Gastroesophageal sphincter (tissue), 4 donors: ENCODE results near the gene PTPRU. TPM values are rescaled to one million over a fixed set of nuclear protein-coding genes. Genes with fewer than 3 reads are reported as not detected.

Source experiments
- ATAC-seq: fragments of 150-250 bp; one replicate; pipeline ENCODE4 v1.9.1; 2016; ENCODE audit warnings: mild to moderate bottlenecking, moderate library complexity
- H3K27ac ChIP-seq, 4 donors: fragments of 200-600 bp; sonication (generic) in 3 of 4; 1 replicate in 3 of 4; 2 replicates in 1 of 4; pipeline ENCODE4 v1.5.1; 2016 to 2019
- H3K27me3 ChIP-seq: fragments of 200-600 bp; sonication (generic); one replicate; pipeline ENCODE4 v1.5.1; 2019
- H3K36me3 ChIP-seq, 2 donors: fragments of 200-600 bp; sonication (generic); one replicate each; pipeline ENCODE4 v1.5.1; 2019; ENCODE audit warnings: control low read depth in 1 of 2
- H3K4me1 ChIP-seq, 3 donors: fragments of 200-600 bp; sonication (generic); 1 replicate in 2 of 3; 2 replicates in 1 of 3; pipeline ENCODE4 v1.5.1; 2016 to 2019; ENCODE audit warnings: control low read depth in 2 of 3
- H3K4me3 ChIP-seq, 2 donors: fragments of 200-600 bp; sonication (generic); one replicate each; pipeline ENCODE4 v1.5.1; 2019; ENCODE audit warnings: mild to moderate bottlenecking in 1 of 2, moderate library complexity in 1 of 2
- H3K9me3 ChIP-seq, 3 donors: fragments of 200-600 bp; sonication (generic); one replicate each; pipeline ENCODE4 v1.5.1; 2017 to 2019; ENCODE audit warnings: control low read depth in 2 of 3
- EP300 ChIP-seq: sonication (generic); formaldehyde crosslinking; IDR thresholded peaks from one replicate; pipeline ENCODE4 v1.6.1; 2017; ENCODE audit warnings: antibody characterized with exemption, mild to moderate bottlenecking
- POLR2A ChIP-seq, 2 donors: fragments of 450-650 bp; IDR thresholded peaks; one replicate each; pipeline ENCODE4 v1.6.1; 2017; ENCODE audit warnings: antibody characterized with exemption in 2 of 2, mild to moderate bottlenecking in 2 of 2, moderate library complexity in 1 of 2
- POLR2AphosphoS5 ChIP-seq: sonication (generic); formaldehyde crosslinking; IDR thresholded peaks from one replicate; pipeline ENCODE4 v1.6.1; 2017; ENCODE audit warnings: antibody characterized with exemption
- WGBS, 2 donors: methylation state at CpG; one replicate each; pipeline ENCODE4 v1.1.5; 2018; ENCODE audit warnings: low coverage in 1 of 2; 5-methylcytosine and 5-hydroxymethylcytosine counted together
- total RNA-seq, 4 donors: library from RNA; depleted of rRNA; stranded (reverse); fragments of >200 nt; gene quantifications; one replicate each; pipeline ENCODE4 v1.1.0, GENCODE V29; 2016
- TF ChIP-seq, protein P1 (sequence below), 4 experiments: fragments of 200-600 bp in 2 of 4; fragments of 450-650 bp in 2 of 4; sonication (generic) in 1 of 4; IDR thresholded peaks; one replicate each; pipeline ENCODE4 v1.5.1; 2017 to 2019; ENCODE audit warnings: antibody characterized with exemption in 4 of 4, mild to moderate bottlenecking in 2 of 4, moderate library complexity in 2 of 4

PTPRU gene
- total RNA-seq, 4 donors from 2014 or later, result 11.1 to 30.5 (median 23.7) TPM

DNA sequence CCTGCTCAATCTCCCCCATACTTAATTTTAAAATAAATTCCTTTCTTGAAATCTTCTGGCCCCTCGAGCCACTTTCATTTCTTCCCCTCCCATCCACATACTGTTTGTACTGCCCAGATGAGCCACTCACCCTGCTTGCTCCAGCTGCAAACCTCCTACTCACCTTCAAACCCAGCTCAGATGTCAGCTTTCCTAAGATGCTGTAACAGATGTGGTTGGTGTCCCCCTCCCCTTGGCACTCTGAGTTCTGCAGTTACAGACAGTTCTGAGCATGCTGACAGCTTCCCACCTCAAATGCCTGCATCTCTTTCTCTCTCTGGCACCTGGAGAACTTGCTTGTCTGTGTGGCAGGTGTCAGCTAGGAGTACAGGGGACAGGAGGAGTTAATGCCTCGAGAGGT lies 106.7 kb downstream of the PTPRU start:
- Histone ChIP-seq H3K27me3 (peaks cover 64% of the 10 kb centered on the region), H3K27ac (no peak overlapping the region), H3K4me3 (no peak overlapping the region), H3K4me1 (no peaks in the 10 kb centered on the region), H3K9me3 (no peaks in the 10 kb centered on the region), H3K36me3 (no peaks in the 10 kb centered on the region)
- no peak for ATAC-seq
- WGBS, 2 donors, result 38 to 63% methylated on average over 1 to 2 of the region's 2 CpGs
- TF ChIP-seq EP300 (no peak), POLR2A (IDR thresholded peaks at IDR 0.05) (no peak), POLR2AphosphoS5 (no peak)
- TF ChIP-seq, protein P1, sequence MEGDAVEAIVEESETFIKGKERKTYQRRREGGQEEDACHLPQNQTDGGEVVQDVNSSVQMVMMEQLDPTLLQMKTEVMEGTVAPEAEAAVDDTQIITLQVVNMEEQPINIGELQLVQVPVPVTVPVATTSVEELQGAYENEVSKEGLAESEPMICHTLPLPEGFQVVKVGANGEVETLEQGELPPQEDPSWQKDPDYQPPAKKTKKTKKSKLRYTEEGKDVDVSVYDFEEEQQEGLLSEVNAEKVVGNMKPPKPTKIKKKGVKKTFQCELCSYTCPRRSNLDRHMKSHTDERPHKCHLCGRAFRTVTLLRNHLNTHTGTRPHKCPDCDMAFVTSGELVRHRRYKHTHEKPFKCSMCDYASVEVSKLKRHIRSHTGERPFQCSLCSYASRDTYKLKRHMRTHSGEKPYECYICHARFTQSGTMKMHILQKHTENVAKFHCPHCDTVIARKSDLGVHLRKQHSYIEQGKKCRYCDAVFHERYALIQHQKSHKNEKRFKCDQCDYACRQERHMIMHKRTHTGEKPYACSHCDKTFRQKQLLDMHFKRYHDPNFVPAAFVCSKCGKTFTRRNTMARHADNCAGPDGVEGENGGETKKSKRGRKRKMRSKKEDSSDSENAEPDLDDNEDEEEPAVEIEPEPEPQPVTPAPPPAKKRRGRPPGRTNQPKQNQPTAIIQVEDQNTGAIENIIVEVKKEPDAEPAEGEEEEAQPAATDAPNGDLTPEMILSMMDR (IDR thresholded peaks at IDR 0.05), result no peak

DNA sequence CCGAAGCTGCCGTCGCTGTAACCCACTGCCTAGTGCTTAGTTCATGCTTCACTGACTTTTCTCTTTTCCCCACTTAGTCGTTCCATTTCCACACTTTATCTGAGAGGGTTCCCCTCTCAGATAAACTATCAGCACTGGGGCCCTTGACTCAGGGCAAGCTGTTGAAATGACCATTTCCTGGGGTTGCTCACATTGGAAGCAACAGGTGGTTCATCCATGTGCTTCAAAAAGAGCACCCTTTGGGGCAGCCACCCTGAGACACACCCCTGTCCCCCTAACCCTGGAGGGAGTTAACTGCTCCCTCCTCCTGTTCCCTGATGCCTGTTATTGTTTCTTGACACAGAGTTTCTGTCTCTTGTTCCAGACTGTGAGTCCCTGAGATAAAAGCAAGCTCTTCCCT lies 107.2 kb downstream of the PTPRU start:
- H3K27ac ChIP-seq, result no peak overlapping the region
- no peaks in the 10 kb centered on the region for H3K4me1 ChIP-seq
- TF ChIP-seq POLR2AphosphoS5 (no peak), EP300 (no peak), POLR2A (IDR thresholded peaks at IDR 0.05) (no peak)
- TF ChIP-seq, protein P1 (IDR thresholded peaks at IDR 0.05), result no peak
- H3K27me3 ChIP-seq, result peaks cover 64% of the 10 kb centered on the region
- no peak overlapping the region for H3K4me3 ChIP-seq
- H3K9me3 ChIP-seq, result no peaks in the 10 kb centered on the region
- ATAC-seq, result no peak
- WGBS, 2 donors, result 79% methylated on average over 4 of the region's 4 CpGs; no CpG with 5 or more reads in 1 of the 2 donors
- H3K36me3 ChIP-seq, result no peaks in the 10 kb centered on the region

DNA sequence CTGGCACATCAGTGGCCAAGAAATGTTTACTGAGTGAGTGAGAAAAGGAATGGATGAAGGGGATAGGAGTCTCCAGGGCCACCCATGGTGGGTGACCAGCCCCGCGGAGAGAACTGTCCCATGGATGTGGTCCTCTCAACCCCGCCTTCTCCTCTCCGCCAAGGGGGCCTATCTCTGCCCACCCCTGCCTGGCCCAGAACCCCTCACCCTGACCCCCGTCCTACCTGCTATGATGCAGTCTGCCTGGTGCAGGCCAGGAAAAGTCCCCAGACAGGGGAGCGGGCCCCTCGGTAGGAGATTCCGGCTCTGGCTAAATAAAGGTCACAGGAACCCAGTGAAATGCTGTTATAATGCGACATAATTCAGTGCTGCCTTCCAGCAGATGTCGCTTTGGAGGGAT lies 107.6 kb downstream of the PTPRU start:
- H3K36me3 ChIP-seq, result no peaks in the 10 kb centered on the region
- TF ChIP-seq POLR2A (IDR thresholded peaks at IDR 0.05), result no peak
- TF ChIP-seq, protein P1 (IDR thresholded peaks at IDR 0.05), result no peak
- no peak for TF ChIP-seq EP300
- no peak for TF ChIP-seq POLR2AphosphoS5
- no peak overlapping the region for H3K4me3 ChIP-seq
- no peaks in the 10 kb centered on the region for H3K4me1 ChIP-seq
- H3K27me3 ChIP-seq, result peaks cover 64% of the 10 kb centered on the region
- no peak for ATAC-seq
- H3K9me3 ChIP-seq, result no peaks in the 10 kb centered on the region
- 10% methylated on average over 4 of the region's 10 CpGs; no CpG with 5 or more reads in 1 of the 2 donors for WGBS, 2 donors
- no peak overlapping the region for H3K27ac ChIP-seq

- Histone ChIP-seq H3K27ac (no peak overlapping the region), H3K4me1 (no peaks in the 10 kb centered on the region), H3K36me3 (no peaks in the 10 kb centered on the region), H3K27me3 (peaks cover 61% of the 10 kb centered on the region), H3K9me3 (no peaks in the 10 kb centered on the region), H3K4me3 (no peak overlapping the region)
- TF ChIP-seq POLR2A (IDR thresholded peaks at IDR 0.05) (no peak), EP300 (no peak), POLR2AphosphoS5 (no peak)
- TF ChIP-seq, protein P1 (IDR thresholded peaks at IDR 0.05), result no peak
- no peak for ATAC-seq
- whole genome bisulfite sequencing, 2 donors, result 80% methylated on average over 1 of the region's 9 CpGs; no CpG with 5 or more reads in 1 of the 2 donors
Observed at GRCh38 chr1:29344336-29344735, 108.0 kb downstream of the PTPRU start.

DNA sequence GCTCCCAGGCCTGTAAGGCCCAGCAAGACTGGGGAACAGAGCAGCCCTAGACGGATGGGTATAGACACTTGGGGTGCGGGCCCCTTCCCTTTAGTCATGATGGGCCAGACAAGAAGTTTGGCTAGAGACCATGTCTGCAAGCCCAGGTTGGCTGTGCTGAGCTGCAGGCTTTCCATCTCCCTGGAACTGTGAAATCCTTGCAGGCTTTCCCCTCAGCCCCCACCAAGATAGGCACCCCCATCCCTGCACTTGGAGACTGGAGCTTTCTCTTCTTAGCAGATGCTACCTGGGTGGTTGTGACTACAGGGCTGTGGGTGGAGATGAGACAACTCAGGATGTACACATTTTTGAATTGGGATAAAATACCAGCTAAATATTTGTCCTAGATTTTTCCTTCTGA lies 110.3 kb downstream of the PTPRU start:
- WGBS, 2 donors, result 93% methylated on average over 2 of the region's 2 CpGs; no CpG with 5 or more reads in 1 of the 2 donors
- peaks cover 63% of the 10 kb centered on the region for H3K27me3 ChIP-seq
- no peak overlapping the region for H3K4me3 ChIP-seq
- H3K9me3 ChIP-seq, result no peaks in the 10 kb centered on the region
- H3K36me3 ChIP-seq, result no peaks in the 10 kb centered on the region
- no peak for TF ChIP-seq POLR2A (IDR thresholded peaks at IDR 0.05)
- no peak for TF ChIP-seq EP300
- TF ChIP-seq, protein P1 (IDR thresholded peaks at IDR 0.05), result no peak
- no peak for TF ChIP-seq POLR2AphosphoS5
- ATAC-seq, result no peak
- H3K27ac ChIP-seq, result no peak overlapping the region
- no peaks in the 10 kb centered on the region for H3K4me1 ChIP-seq
